HEK293T (cell line): ENCODE results near the gene DENND2A.

Source experiments
- CTCF ChIA-PET: fragments of 350-600 bp; formaldehyde crosslinking; extraction: SDS; loops from one replicate; lab custom pipeline; 2021; ENCODE audit warnings: antibody characterized with exemption, inconsistent platforms; lab: Yijun Ruan, JAX
- POLR2A ChIA-PET: fragments of 350-600 bp; formaldehyde crosslinking; extraction: SDS; loops from one replicate; lab custom pipeline; 2020; ENCODE audit warnings: antibody characterized with exemption, inconsistent platforms; lab: Yijun Ruan, JAX
- DNase-seq: peaks from one replicate; pipeline ENCODE4 v3.0.0; 2012; ENCODE audit warnings: mixed read lengths; ENCODE audit errors: extremely low spot score
- ARNT ChIP-seq: fragments of 450-650 bp; IDR thresholded peaks from 2 replicates; pipeline ENCODE4 v1.6.1; 2017; ENCODE audit warnings: mild to moderate bottlenecking
- BHLHE40 ChIP-seq: fragments of 450-650 bp; IDR thresholded peaks from 2 replicates; pipeline ENCODE4 v1.6.1; 2016; ENCODE audit warnings: mild to moderate bottlenecking, moderate library complexity, borderline replicate concordance
- CTBP1 ChIP-seq: fragments of 450-650 bp; IDR thresholded peaks from 2 replicates; pipeline ENCODE4 v1.6.1; 2016; ENCODE audit warnings: borderline replicate concordance
- ELF4 ChIP-seq: fragments of 450-650 bp; IDR thresholded peaks from 2 replicates; pipeline ENCODE4 v1.6.1; 2017; ENCODE audit warnings: antibody characterized with exemption
- FOXA1 ChIP-seq: fragments of 450-650 bp; IDR thresholded peaks from 2 replicates; pipeline ENCODE4 v1.6.1; 2016; ENCODE audit warnings: mild to moderate bottlenecking
- FOXK2 ChIP-seq: fragments of 450-650 bp; IDR thresholded peaks from 2 replicates; pipeline ENCODE4 v1.6.1; 2016; ENCODE audit warnings: mild to moderate bottlenecking
- FOXM1 ChIP-seq: fragments of 450-650 bp; IDR thresholded peaks from 2 replicates; pipeline ENCODE4 v1.6.1; 2017; ENCODE audit warnings: mild to moderate bottlenecking, borderline replicate concordance
- HDGF ChIP-seq: fragments of 450-650 bp; IDR thresholded peaks from 2 replicates; pipeline ENCODE4 v1.6.1; 2017; ENCODE audit warnings: antibody characterized with exemption, borderline replicate concordance
- L3MBTL2 ChIP-seq: fragments of 450-650 bp; conservative IDR thresholded peaks from 2 replicates; pipeline ENCODE4 v1.6.1; 2016; ENCODE audit warnings: mild to moderate bottlenecking
- LEF1 ChIP-seq: fragments of 450-650 bp; IDR thresholded peaks from 2 replicates; pipeline ENCODE4 v1.6.1; 2017; ENCODE audit warnings: mild to moderate bottlenecking, borderline replicate concordance
- NFRKB ChIP-seq: fragments of 450-650 bp; IDR thresholded peaks from 2 replicates; pipeline ENCODE4 v1.6.1; 2016; ENCODE audit warnings: mild to moderate bottlenecking, moderate library complexity
- SP1 ChIP-seq: fragments of 450-650 bp; IDR thresholded peaks from 2 replicates; pipeline ENCODE4 v1.6.1; 2017
- SUZ12 ChIP-seq: fragments of 450-650 bp; IDR thresholded peaks from 2 replicates; pipeline ENCODE4 v1.6.1; 2016; ENCODE audit warnings: mild to moderate bottlenecking
- TARDBP ChIP-seq: fragments of 450-650 bp; IDR thresholded peaks from 2 replicates; pipeline ENCODE4 v1.6.1; 2016
- ZNF384 ChIP-seq: fragments of 450-650 bp; IDR thresholded peaks from 2 replicates; pipeline ENCODE4 v1.6.1; 2016
- TF ChIP-seq, protein P1 (sequence below): fragments of 450-650 bp; IDR thresholded peaks from 2 replicates; pipeline ENCODE4 v1.6.1; 2016

Gene DENND2A

DNA sequence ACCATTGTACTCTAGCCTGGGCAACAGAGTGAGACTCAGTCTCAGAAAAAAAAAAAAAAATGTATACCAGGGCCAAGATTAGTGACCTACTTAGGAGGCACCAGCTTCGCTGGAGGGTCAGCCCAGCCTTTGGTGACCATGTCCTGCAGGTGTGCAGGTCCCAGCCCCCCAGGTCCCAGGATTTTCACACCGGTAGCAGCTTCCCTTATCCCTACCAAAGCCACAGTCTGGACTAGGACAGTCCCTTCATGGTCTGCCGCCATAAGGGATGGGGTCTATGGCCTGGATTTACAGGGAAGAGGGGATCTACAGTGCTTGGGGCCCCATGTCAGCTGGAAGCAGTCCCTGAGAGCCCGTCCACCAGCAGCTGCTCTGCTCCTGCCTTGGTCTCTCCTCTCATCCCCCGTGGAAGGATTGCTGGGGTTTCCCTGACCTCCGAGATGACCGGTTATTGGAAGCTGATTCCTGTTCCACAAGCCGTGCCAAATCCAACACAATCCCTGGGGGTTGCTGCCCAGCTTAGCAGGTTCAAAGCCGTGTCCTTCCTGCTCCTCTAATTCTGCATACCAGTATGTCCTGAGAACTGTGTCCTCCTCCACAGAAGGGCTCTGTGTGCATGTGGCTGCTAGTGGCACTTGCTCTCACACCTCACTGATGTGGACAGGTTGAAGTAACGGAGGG, 44.9 kb upstream of the DENND2A start:
- TF ChIP-seq CTBP1 (no peak), ZNF384 (no peak), FOXM1 (no peak), TARDBP (no peak), SP1 (no peak), NFRKB (no peak), SUZ12 (no peak), FOXA1 (no peak), BHLHE40 (no peak), LEF1 (no peak), ARNT (no peak), FOXK2 (no peak), L3MBTL2 (no peak), HDGF (no peak), ELF4 (no peak)
- TF ChIP-seq, protein P1, sequence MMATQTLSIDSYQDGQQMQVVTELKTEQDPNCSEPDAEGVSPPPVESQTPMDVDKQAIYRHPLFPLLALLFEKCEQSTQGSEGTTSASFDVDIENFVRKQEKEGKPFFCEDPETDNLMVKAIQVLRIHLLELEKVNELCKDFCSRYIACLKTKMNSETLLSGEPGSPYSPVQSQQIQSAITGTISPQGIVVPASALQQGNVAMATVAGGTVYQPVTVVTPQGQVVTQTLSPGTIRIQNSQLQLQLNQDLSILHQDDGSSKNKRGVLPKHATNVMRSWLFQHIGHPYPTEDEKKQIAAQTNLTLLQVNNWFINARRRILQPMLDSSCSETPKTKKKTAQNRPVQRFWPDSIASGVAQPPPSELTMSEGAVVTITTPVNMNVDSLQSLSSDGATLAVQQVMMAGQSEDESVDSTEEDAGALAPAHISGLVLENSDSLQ: no peak
- POLR2A ChIA-PET: interaction anchor here (1.2 to 1.9 kb wide), 2 partner anchors 10 to 11 kb away, joined by 4 to 9 read pairs; no protein-coding TSS in a partner anchor
- CTCF ChIA-PET: interaction anchor here (1.7 kb wide), 1 partner anchor 11 kb away, joined by 5 read pairs; no protein-coding TSS in a partner anchor
- DNase-seq: no peak

DNA sequence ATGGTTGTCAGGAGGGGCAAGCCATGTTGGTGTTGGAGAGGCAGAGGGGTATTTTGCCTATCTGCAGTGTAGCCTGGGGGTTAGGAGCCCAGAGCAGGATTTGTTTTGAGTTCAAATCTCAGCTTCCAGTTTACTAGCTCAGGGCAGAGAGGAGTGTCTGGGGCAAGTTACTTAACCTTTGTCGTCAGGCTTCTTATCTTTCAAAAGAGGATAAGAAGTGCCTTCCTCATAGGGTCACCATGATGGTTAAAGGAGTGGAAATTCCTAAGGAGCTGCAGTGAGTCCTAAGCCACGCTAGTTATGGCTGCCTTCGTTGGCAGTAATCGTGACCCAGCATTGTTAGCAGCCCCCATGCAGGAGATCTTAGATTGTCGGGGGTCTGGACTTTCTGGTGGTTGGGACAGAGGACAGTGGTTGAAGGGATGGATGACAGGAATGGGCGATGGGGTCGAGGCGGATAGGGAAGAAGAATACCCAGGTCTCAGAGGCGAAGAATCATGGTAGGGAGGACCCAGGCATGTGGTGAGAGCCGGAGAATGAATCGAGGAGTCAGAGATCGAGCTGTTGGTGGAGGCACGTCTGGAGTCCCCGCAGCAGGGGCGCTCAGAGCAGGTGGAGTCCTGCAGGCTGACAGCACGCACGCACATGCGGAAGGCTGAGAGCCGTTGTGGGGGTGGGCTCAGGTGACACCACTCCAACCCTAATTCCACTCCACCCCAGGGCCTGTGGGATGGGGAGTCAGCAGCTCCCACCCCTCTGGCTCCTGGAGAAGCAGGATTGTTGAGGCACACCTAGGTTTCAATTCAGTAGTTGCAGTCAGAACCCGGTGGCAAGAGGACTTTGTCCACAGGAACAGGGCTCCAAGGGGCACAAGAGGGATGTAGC, 43.7 kb upstream of the DENND2A start:
- CTCF ChIA-PET: no interaction called here
- POLR2A ChIA-PET: no interaction called here

DNA sequence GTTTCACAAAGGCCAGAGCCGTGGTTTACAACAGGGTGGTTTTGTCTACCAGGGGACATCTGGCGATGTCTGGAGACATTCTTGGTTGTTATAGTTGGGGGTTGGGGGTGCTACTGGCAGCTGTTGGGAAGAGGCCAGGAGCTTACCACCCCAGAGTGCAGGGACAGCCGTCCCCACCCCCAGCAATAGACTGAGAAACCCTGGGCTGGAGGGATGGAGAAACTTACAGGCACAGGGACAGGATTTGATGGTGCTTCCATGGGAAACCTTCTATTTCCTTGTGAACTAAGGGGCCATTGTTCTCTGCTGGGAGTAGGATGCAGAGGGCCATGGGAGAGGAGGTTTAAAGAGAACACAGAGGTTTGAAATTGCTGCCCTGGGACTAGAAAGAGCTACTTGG, 43.0 kb upstream of the DENND2A start:
- CTCF ChIA-PET: no interaction called here
- DNase-seq: no peak
- POLR2A ChIA-PET: no interaction called here
- TF ChIP-seq FOXK2: no peak
- TF ChIP-seq NFRKB: no peak
- no peak for TF ChIP-seq CTBP1
- TF ChIP-seq LEF1: no peak
- TF ChIP-seq TARDBP: no peak
- TF ChIP-seq FOXA1: no peak
- TF ChIP-seq HDGF: no peak

More for the DNA sequence above, 43.7 kb upstream of the DENND2A start:
- TF ChIP-seq, protein P1: no peak
- TF ChIP-seq FOXM1: no peak
- TF ChIP-seq HDGF: no peak
- TF ChIP-seq TARDBP: no peak
- DNase-seq: no peak

DNA sequence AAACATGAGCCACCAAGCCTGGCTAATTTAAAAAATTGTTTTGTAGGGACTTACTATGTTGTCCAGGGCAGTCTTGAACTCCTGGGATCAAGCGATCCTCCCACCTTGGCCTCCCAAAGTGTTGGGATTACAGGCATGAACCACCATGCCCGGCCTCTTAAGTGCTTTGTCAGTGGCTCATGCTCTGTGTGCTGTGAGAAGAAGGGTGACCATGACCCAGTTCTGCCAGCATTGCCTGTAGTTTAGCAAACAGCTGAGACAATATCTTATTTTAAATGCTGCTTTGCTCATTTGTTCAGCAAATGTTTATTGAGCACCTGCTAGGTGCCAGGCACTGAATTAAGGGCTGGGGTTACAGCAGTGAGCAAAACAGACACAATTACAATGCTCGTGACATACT, 41.2 kb upstream of the DENND2A start:
- ChIA-PET CTCF (no interaction called here), POLR2A (no interaction called here)
- DNase-seq: no peak
- TF ChIP-seq FOXA1 (no peak), TARDBP (no peak), L3MBTL2 (no peak), SUZ12 (no peak), BHLHE40 (no peak), CTBP1 (no peak), FOXM1 (no peak)
- TF ChIP-seq, protein P1: no peak

DNA sequence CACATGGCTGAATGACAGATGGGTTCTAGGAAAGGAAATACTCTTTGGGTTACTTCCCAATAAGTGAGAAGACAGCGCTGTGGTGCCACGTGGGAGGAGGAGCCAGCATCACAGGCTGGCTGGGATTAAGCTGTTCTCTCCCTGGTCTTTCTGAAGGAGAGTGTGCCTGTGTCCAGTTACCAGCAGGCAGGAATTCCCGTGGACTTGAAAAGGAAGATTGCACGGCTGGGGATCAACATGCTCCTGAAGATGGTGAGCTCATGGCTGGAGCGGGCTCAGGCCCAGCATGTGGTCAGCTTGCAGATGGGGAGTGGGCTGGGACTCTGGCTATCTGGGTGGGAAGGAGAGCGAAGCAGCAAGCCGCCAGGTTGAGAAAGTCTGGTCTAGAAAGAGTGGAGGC, 40.3 kb upstream of the DENND2A start:
- TF ChIP-seq L3MBTL2: no peak
- no peak for TF ChIP-seq LEF1
- no peak for TF ChIP-seq NFRKB
- TF ChIP-seq, protein P1: no peak
- DNase-seq: no peak
- CTCF ChIA-PET: no interaction called here
- POLR2A ChIA-PET: interaction anchor here (1.4 to 1.7 kb wide), 2 partner anchors 16 to 20 kb away, joined by 3 to 4 read pairs; partner anchors contain the start of gene NDUFB2
